NT2/D1 (cell line): ENCODE measurements around the gene MYH7.

Experiments
- SUZ12 ChIP-seq: IDR thresholded peaks from 2 replicates; pipeline ENCODE4 v1.6.1; 2011; ENCODE audit not compliant: insufficient read length, insufficient read depth; ENCODE audit errors: extremely low read depth
- YY1 ChIP-seq: IDR thresholded peaks from 2 replicates; pipeline ENCODE4 v1.6.1; 2011; ENCODE audit not compliant: insufficient read length, insufficient read depth

DNA sequence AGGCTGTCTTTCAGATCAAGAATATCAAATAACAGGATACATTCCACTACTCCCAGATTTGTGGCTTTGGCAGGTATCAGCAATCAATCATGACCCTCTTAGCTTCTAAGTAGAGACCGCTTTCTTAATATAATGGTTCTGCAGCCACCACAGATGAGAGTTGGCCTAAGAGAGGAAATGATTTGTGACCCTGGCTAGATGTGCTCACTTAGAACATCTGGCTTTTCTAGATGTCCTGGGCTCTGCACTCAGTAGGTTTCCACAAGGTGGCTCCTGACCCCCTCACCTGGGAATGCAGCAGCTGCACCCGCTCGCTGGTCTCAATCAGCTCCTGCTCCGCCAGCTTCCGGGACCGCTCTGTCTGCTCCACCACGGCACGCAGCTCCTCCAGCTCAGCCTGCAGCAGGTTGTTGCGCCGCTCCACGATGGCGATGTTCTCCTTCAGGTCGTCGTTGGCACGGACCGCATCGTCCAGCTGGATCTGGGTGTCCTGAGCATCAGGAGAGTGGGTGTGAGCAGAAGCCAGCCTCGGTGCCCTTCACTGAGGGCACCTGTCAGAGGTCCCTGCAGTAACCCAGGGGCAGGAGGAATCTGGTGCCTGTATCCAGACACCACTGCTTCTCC is 49.7 kb downstream of the MYH7 start:
- TF ChIP-seq SUZ12 (no peak), YY1 (no peak)
